BLaER1 (cell line): ENCODE results near the gene DNAH12.

ENCODE experiments used
- H3K27ac ChIP-seq: shearing (Covaris generic); formaldehyde crosslinking; 2 replicates; pipeline ENCODE4 v1.8.1; 2022
- H3K27me3 ChIP-seq: shearing (Covaris generic); formaldehyde crosslinking; 2 replicates; pipeline ENCODE4 v1.8.1; 2022
- H3K36me3 ChIP-seq: shearing (Covaris generic); formaldehyde crosslinking; 2 replicates; pipeline ENCODE4 v1.8.1; 2022
- H3K4me1 ChIP-seq: shearing (Covaris generic); formaldehyde crosslinking; 2 replicates; pipeline ENCODE4 v1.8.1; 2022
- H3K4me2 ChIP-seq: shearing (Covaris generic); formaldehyde crosslinking; 2 replicates; pipeline ENCODE4 v1.8.1; 2022
- H3K4me3 ChIP-seq: shearing (Covaris generic); formaldehyde crosslinking; 2 replicates; pipeline ENCODE4 v1.8.1; 2022
- H3K9ac ChIP-seq: shearing (Covaris generic); formaldehyde crosslinking; 2 replicates; pipeline ENCODE4 v1.8.1; 2022
- H3K9me3 ChIP-seq: shearing (Covaris generic); formaldehyde crosslinking; 2 replicates; pipeline ENCODE4 v1.8.1; 2022
- H4K20me1 ChIP-seq: shearing (Covaris generic); formaldehyde crosslinking; 2 replicates; pipeline ENCODE4 v1.8.1; 2022
- Cebpa-rat ChIP-seq: shearing (Covaris generic); IDR thresholded peaks from 2 replicates; pipeline ENCODE4 v1.8.1; 2022

The DNAH12 gene

GRCh38 chr3:57572096-57572495 is 28.0 kb upstream of the DNAH12 start:
- Histone ChIP-seq H3K9ac (no peak overlapping the region), H3K36me3 (peaks cover 92% of the 10 kb centered on the region), H3K4me2 (no peak overlapping the region), H3K27ac (no peak overlapping the region), H3K4me1 (peaks cover 13% of the 10 kb centered on the region), H3K4me3 (no peak overlapping the region), H4K20me1 (0 out of 2 replicates have a peak, but pooled peaks cover 23% of the 10 kb centered on the region), H3K9me3 (no peaks in the 10 kb centered on the region), H3K27me3 (no peaks in the 10 kb centered on the region)
- TF ChIP-seq Cebpa-rat, result no peak

DNA sequence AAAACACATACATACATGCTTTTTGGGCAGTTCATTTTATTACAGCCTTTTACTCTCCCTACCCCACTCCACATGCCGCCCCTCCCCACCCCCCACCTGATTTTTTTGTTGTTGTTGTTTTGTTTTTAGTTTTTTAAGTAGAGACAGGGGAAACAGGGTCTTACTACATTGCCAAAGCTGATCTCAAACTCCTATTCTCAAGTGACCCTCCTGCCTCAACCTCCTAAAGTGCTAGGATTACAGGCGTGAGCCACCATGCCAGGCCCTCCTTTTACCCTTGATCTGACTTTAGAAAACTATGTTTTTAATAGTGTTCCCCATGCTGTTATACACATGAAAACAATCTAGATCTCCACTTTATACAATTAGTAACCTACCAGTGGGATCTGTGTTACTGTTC is 26.7 kb upstream of the DNAH12 start:
- Histone ChIP-seq H3K9me3 (no peaks in the 10 kb centered on the region), H3K4me1 (peaks cover 1% of the 10 kb centered on the region), H3K36me3 (peaks cover 96% of the 10 kb centered on the region), H3K4me3 (no peak overlapping the region), H3K9ac (no peak overlapping the region), H3K4me2 (no peak overlapping the region), H4K20me1 (0 out of 2 replicates have a peak, but pooled peaks cover 23% of the 10 kb centered on the region), H3K27ac (no peak overlapping the region), H3K27me3 (no peaks in the 10 kb centered on the region)
- TF ChIP-seq Cebpa-rat, result no peak

- 0 out of 2 replicates have a peak, but pooled peaks cover 23% of the 10 kb centered on the region for H4K20me1 ChIP-seq
- no peaks in the 10 kb centered on the region; the same call in 1 of the 2 replicates for H3K4me1 ChIP-seq
- no peak overlapping the region for H3K4me3 ChIP-seq
- peaks cover 97% of the 10 kb centered on the region for H3K36me3 ChIP-seq
- H3K9me3 ChIP-seq, result no peaks in the 10 kb centered on the region
- H3K27ac ChIP-seq, result no peak overlapping the region
- TF ChIP-seq Cebpa-rat, result no peak
- no peak overlapping the region for H3K9ac ChIP-seq
- H3K27me3 ChIP-seq, result no peaks in the 10 kb centered on the region
- H3K4me2 ChIP-seq, result no peak overlapping the region
Measured at GRCh38 chr3:57569859-57570450, 25.8 kb upstream of the DNAH12 start.

- H3K4me3 ChIP-seq, result peak overlapping the region; percentile 92; the same call in 1 of the 2 replicates
Measured at GRCh38 chr3:57559526-57559925, 15.4 kb upstream of the DNAH12 start.

DNA sequence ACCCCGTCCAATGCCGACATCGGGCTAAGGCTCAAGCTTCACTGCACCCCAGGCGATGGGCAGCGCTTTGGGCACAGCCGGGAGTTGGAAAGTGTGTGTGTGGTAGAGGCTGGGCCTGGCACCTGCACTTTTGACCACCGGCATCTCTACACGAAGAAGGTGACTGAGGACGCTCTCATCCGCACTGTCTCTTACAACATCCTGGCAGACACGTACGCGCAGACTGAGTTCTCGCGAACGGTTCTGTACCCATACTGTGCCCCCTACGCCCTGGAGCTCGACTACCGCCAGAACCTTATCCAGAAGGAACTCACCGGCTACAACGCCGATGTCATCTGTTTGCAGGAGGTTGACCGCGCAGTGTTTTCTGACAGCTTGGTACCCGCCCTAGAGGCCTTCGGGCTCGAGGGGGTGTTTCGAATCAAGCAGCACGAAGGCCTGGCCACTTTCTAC is 13.0 kb upstream of the DNAH12 start:
- TF ChIP-seq Cebpa-rat, result no peak

More at GRCh38 chr3:57559526-57559925, 15.4 kb upstream of the DNAH12 start:
- Histone ChIP-seq H3K4me2 (peak overlapping the region; percentile 97), H3K4me1 (peaks cover 44% of the 10 kb centered on the region), H3K9ac (no peak overlapping the region), H3K27ac (no peak overlapping the region), H4K20me1 (peaks cover 66% of the 10 kb centered on the region), H3K36me3 (peaks cover 42% of the 10 kb centered on the region), H3K27me3 (no peaks in the 10 kb centered on the region), H3K9me3 (no peaks in the 10 kb centered on the region)
- TF ChIP-seq Cebpa-rat, result no peak

GRCh38 chr3:57556459-57557084 is 12.4 kb upstream of the DNAH12 start:
- no peak for TF ChIP-seq Cebpa-rat
- peaks cover 48% of the 10 kb centered on the region for H4K20me1 ChIP-seq
- peak overlapping the region; percentile 96 for H3K9ac ChIP-seq
- H3K4me1 ChIP-seq, result peaks cover 44% of the 10 kb centered on the region
- H3K27ac ChIP-seq, result peak overlapping the region; percentile 97
- peak overlapping the region; percentile 92 for H3K4me3 ChIP-seq
- peak overlapping the region; percentile 97 for H3K4me2 ChIP-seq
- H3K9me3 ChIP-seq, result no peaks in the 10 kb centered on the region
- H3K36me3 ChIP-seq, result peaks cover 27% of the 10 kb centered on the region
- H3K27me3 ChIP-seq, result no peaks in the 10 kb centered on the region

More for the DNA sequence above, 13.0 kb upstream of the DNAH12 start:
- H3K9ac ChIP-seq, result peak overlapping the region; percentile 96
- H3K4me2 ChIP-seq, result peak overlapping the region; percentile 97
- peak overlapping the region; percentile 97 for H3K27ac ChIP-seq
- H3K36me3 ChIP-seq, result peaks cover 27% of the 10 kb centered on the region
- H3K4me3 ChIP-seq, result peak overlapping the region; percentile 92
- no peaks in the 10 kb centered on the region for H3K9me3 ChIP-seq
- H3K4me1 ChIP-seq, result peaks cover 44% of the 10 kb centered on the region
- H3K27me3 ChIP-seq, result no peaks in the 10 kb centered on the region
- peaks cover 48% of the 10 kb centered on the region for H4K20me1 ChIP-seq

DNA sequence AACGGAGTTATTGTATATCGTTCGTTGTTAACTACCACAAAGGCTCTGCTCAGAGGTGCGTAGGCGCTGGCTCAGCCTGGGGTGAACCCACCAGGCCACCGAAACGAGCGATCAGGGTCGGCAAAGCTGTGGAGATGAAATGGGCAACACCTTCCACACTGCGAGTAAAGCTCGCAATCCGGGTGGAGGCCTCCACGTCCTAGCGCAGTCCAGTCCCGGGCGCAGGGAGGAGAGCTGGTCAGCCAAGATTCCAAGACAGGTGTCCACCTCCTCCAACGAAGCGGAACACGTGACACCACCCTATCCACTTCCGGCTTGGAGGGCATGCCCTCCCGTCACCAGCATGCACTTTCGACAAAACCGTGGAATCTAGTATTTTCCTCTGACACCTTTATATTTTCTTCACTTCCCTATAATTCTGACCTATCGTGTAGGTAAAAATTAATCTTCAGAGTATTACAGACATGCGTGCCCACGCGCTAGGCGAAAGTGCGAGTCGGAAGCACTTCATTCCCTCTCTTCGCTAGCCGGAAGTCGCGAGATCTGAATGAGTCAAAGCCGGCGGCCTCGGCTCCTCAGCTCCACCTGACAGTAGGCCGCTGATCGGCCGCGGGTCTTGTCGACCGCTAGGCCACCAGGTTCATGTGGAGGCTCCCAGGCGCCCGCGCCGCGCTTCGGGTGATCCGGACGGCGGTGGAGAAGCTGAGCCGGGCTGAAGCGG is 11.8 kb upstream of the DNAH12 start, which contains the start of gene PDE12:
Gene PDE12, plus strand, starts transcription at position 537 of the 721 bp plus-strand sequence. Its CDS starts 106 bp downstream, at position 643.
- H3K4me1 ChIP-seq, result peaks cover 42% of the 10 kb centered on the region
- no peaks in the 10 kb centered on the region for H3K27me3 ChIP-seq
- H4K20me1 ChIP-seq, result peaks cover 45% of the 10 kb centered on the region
- no peaks in the 10 kb centered on the region for H3K9me3 ChIP-seq
- peak within 1 kb of the TSS; percentile 97 for H3K4me2 ChIP-seq
- TF ChIP-seq Cebpa-rat, result no peak
- peaks cover 27% of the 10 kb centered on the region for H3K36me3 ChIP-seq
- H3K27ac ChIP-seq, result peak within 1 kb of the TSS; percentile 97
- peak within 1 kb of the TSS; percentile 96 for H3K9ac ChIP-seq
- H3K4me3 ChIP-seq, result peak within 1 kb of the TSS; percentile 92

DNA sequence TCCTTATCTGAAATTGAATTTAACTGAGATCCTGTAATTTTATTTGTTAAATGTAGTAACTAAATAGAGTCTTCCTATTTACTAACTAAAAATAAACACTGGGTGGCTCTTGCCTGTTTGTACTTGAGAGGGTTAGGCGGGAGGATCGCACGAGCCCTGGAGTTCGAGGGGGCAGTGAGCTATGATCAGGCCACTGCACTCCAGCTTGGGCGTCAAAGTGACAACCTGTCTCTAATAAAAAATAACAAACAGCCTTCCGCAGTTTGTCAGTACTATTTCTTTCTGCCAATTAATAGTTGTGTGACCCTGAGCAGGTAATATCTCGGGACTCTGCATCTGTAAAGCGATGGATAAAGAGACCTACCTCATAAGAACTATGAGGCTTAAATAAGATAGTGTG is 11.2 kb upstream of the DNAH12 start:
- peak overlapping the region; percentile 97 for H3K27ac ChIP-seq
- peaks cover 36% of the 10 kb centered on the region for H3K4me1 ChIP-seq
- H3K27me3 ChIP-seq, result no peaks in the 10 kb centered on the region
- peaks cover 22% of the 10 kb centered on the region for H3K36me3 ChIP-seq
- H3K9me3 ChIP-seq, result no peaks in the 10 kb centered on the region
- H3K4me3 ChIP-seq, result peak overlapping the region; percentile 92
- H3K4me2 ChIP-seq, result peak overlapping the region; percentile 97
- peaks cover 41% of the 10 kb centered on the region for H4K20me1 ChIP-seq
- peak overlapping the region; percentile 96 for H3K9ac ChIP-seq
- no peak for TF ChIP-seq Cebpa-rat

DNA sequence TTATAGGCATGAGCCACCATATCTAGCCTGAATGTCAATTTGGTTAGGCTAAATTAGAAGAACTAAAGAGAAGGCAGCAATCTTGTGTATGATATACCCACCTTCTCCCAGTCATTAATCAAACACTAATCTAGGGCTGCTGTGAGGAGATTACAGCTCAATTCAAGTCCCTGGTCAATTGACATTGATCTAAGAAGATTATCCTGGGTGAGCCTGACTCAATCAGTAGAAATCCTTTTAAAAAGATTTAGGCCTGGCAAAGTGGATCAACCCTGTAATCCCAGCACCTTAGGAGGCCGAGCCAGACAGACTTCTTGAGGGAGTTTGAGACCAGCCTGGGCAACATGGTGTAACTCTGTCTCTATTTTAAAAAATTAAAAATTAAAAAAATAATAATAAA is 2.5 kb upstream of the DNAH12 start:
- no peak overlapping the region for H3K4me3 ChIP-seq
- no peak for TF ChIP-seq Cebpa-rat
- H3K9me3 ChIP-seq, result no peaks in the 10 kb centered on the region
- H3K27ac ChIP-seq, result no peak overlapping the region
- no peak overlapping the region for H3K9ac ChIP-seq
- H3K36me3 ChIP-seq, result no peaks in the 10 kb centered on the region
- no peak overlapping the region for H3K4me2 ChIP-seq
- no peaks in the 10 kb centered on the region for H3K4me1 ChIP-seq
- no peaks in the 10 kb centered on the region for H4K20me1 ChIP-seq
- no peaks in the 10 kb centered on the region for H3K27me3 ChIP-seq
